ENCODE data around the gene ISG15. TPM values are rescaled to one million over a fixed set of nuclear protein-coding genes. Genes with fewer than 3 reads are reported as not detected.

Gene ISG15
- total and polyA plus RNA-seq, 7 donors, result 2.9 to 22.1 (median 12.4) TPM

GRCh38 chr1:998745-998994 is 14.6 kb upstream of the ISG15 start:
- H3K27me3 ChIP-seq (ENCODE audit: insufficient read depth in 3 of 3, low read length in 2 of 3), result peaks cover 0 to 10% (median 0%) of the 10 kb centered on the region in 3 donors
- intact Hi-C loops (cut with DNase I), result loop anchor here in 1 of 2 donors (2.0 kb wide), 1 partner anchor 14 kb away; no protein-coding TSS in a partner anchor
- ATAC-seq, result no peak

GRCh38 chr1:998995-999724 is 14.1 kb upstream of the ISG15 start:
- Histone ChIP-seq H3K4me1 (no peaks in the 10 kb centered on the region), H3K4me3 (peak overlapping the region; percentile 81), H3K27ac (peak overlapping the region; percentile 92), H3K9me3 (no peaks in the 10 kb centered on the region), H3K27me3 (ENCODE audit: insufficient read depth in 3 of 3, low read length in 2 of 3) (peaks cover 0 to 10% (median 0%) of the 10 kb centered on the region in 3 donors), H3K36me3 (ENCODE audit: insufficient read depth in 1 of 2, low read depth in 1 of 2) (no peaks in the 10 kb centered on the region)
- intact Hi-C loops (cut with DNase I), result loop anchor here in 1 of 2 donors (2.0 kb wide), 1 partner anchor 14 kb away; no protein-coding TSS in a partner anchor
- ATAC-seq (no peak), DNase-seq (peak; percentile 34 to 63)
- no peak for TF ChIP-seq CTCF (IDR thresholded peaks at IDR 0.05)
- WGBS, 3 donors, result 0 to 1% (median 0%) methylated on average over 47 to 86 of the region's 86 CpGs

More at GRCh38 chr1:998745-998994, 14.6 kb upstream of the ISG15 start:
- no peaks in the 10 kb centered on the region for H3K36me3 ChIP-seq (ENCODE audit: insufficient read depth in 1 of 2, low read depth in 1 of 2)
- 0 to 12% (median 8%) methylated on average over 4 to 27 of the region's 27 CpGs for WGBS, 3 donors
- DNase-seq, result no peak
- no peaks in the 10 kb centered on the region for H3K9me3 ChIP-seq
- H3K4me1 ChIP-seq, result no peaks in the 10 kb centered on the region
- peak overlapping the region; percentile 17 for H3K27ac ChIP-seq
- TF ChIP-seq CTCF (IDR thresholded peaks at IDR 0.05), result no peak
- peak overlapping the region; percentile 81 for H3K4me3 ChIP-seq

GRCh38 chr1:999725-1000356 is 13.5 kb upstream of the ISG15 start, which contains the start of gene HES4:
HES4 (minus strand) TSS chr1:1000097; CDS start chr1:999973, 124 bp downstream.
- peaks cover 1% of the 10 kb centered on the region for H3K4me1 ChIP-seq
- H3K4me3 ChIP-seq, result peak within 1 kb of the TSS; percentile 81
- TF ChIP-seq CTCF (IDR thresholded peaks at IDR 0.05), result no peak
- no peaks in the 10 kb centered on the region for H3K9me3 ChIP-seq
- DNase-seq, result peak; percentile 90
- ATAC-seq, result peak; percentile 77 to 84 (median 82)
- H3K27me3 ChIP-seq (ENCODE audit: insufficient read depth in 3 of 3, low read length in 2 of 3), result peaks cover 0 to 10% (median 0%) of the 10 kb centered on the region in 3 donors
- 0% methylated on average over 58 to 95 of the region's 95 CpGs for WGBS, 3 donors
- no peaks in the 10 kb centered on the region for H3K36me3 ChIP-seq (ENCODE audit: insufficient read depth in 1 of 2, low read depth in 1 of 2)
- H3K27ac ChIP-seq, result peak within 1 kb of the TSS; percentile 92
- intact Hi-C loops (cut with DNase I), result loop anchor here in 1 of 2 donors (2.0 kb wide), 1 partner anchor 15 kb away; no protein-coding TSS in a partner anchor

GRCh38 chr1:1000357-1001056 is 12.8 kb upstream of the ISG15 start:
- Histone ChIP-seq H3K9me3 (no peaks in the 10 kb centered on the region), H3K27ac (peak overlapping the region; percentile 92), H3K4me3 (peak overlapping the region; percentile 81), H3K36me3 (ENCODE audit: insufficient read depth in 1 of 2, low read depth in 1 of 2) (no peaks in the 10 kb centered on the region), H3K4me1 (peaks cover 8% of the 10 kb centered on the region), H3K27me3 (ENCODE audit: insufficient read depth in 3 of 3, low read length in 2 of 3) (peaks cover 0 to 10% (median 0%) of the 10 kb centered on the region in 3 donors)
- 1% methylated on average over 42 to 75 of the region's 75 CpGs for WGBS, 3 donors
- DNase-seq, result peak; percentile 74 to 85
- intact Hi-C loops (cut with DNase I), result no loop called here
- peak; percentile 55 to 67 (median 60) for ATAC-seq
- no peak for TF ChIP-seq CTCF (IDR thresholded peaks at IDR 0.05)
